DOHH2 (cell line): ENCODE measurements around the gene FHL1.

Experiments used
- H3F3A ChIP-seq: fragments of 200-600 bp; sonication (generic), shearing (Covaris generic); 2 replicates; pipeline ENCODE4 v1.6.0; 2016; ENCODE audit warnings: antibody characterized with exemption, mild to moderate bottlenecking; ENCODE audit not compliant: control insufficient read depth, insufficient read depth
- H3K27ac ChIP-seq: fragments of 200-600 bp; sonication (generic); 2 replicates; pipeline ENCODE4 v1.5.1; 2014; ENCODE audit warnings: low read depth, mild to moderate bottlenecking, low read length, moderate library complexity
- H3K27me3 ChIP-seq: fragments of 200-600 bp; sonication (generic); 2 replicates; pipeline ENCODE4 v1.6.1; 2014; ENCODE audit warnings: mild to moderate bottlenecking, low read length, mixed read lengths; ENCODE audit not compliant: control insufficient read depth
- H3K36me3 ChIP-seq: fragments of 200-600 bp; sonication (generic); 2 replicates; pipeline ENCODE4 v1.6.1; 2014; ENCODE audit warnings: mild to moderate bottlenecking, low read length, moderate library complexity, mixed read lengths; ENCODE audit not compliant: control insufficient read depth
- H3K4me1 ChIP-seq: fragments of 200-600 bp; sonication (generic); 2 replicates; pipeline ENCODE4 v1.6.1; 2014; ENCODE audit warnings: mild to moderate bottlenecking, low read length, mixed read lengths; ENCODE audit not compliant: control insufficient read depth
- H3K4me2 ChIP-seq: fragments of 200-600 bp; sonication (generic); 2 replicates; pipeline ENCODE4 v1.6.0; 2014; ENCODE audit warnings: mild to moderate bottlenecking, low read length, moderate library complexity
- H3K4me3 ChIP-seq: fragments of 200-600 bp; sonication (generic); 2 replicates; pipeline ENCODE4 v1.5.1; 2014; ENCODE audit warnings: mild to moderate bottlenecking, low read length, mixed read lengths
- H3K79me2 ChIP-seq: fragments of 200-600 bp; sonication (generic); 2 replicates; pipeline ENCODE4 v1.6.1; 2014; ENCODE audit warnings: mild to moderate bottlenecking, low read length, mixed read lengths; ENCODE audit not compliant: control insufficient read depth
- H3K9me2 ChIP-seq: fragments of 200-600 bp; sonication (generic); replicated peaks from 2 replicates; pipeline ENCODE4 v1.6.1; 2014; ENCODE audit warnings: mild to moderate bottlenecking, low read length, mixed read lengths; ENCODE audit not compliant: control insufficient read depth
- H3K9me3 ChIP-seq: fragments of 200-600 bp; sonication (generic); 2 replicates; pipeline ENCODE4 v1.6.1; 2014; ENCODE audit warnings: antibody characterized with exemption, low read length, mixed read lengths; ENCODE audit not compliant: control insufficient read depth, insufficient read depth
- H4K20me1 ChIP-seq: fragments of 200-600 bp; sonication (generic); 2 replicates; pipeline ENCODE4 v1.6.0; 2014; ENCODE audit warnings: low read depth, mild to moderate bottlenecking, antibody characterized with exemption, low read length, moderate library complexity; ENCODE audit not compliant: control insufficient read depth, insufficient read depth
- CTCF ChIP-seq: fragments of 200-600 bp; sonication (generic); IDR thresholded peaks from one replicate; pipeline ENCODE4 v1.5.1; 2014; ENCODE audit warnings: antibody characterized with exemption, mild to moderate bottlenecking, low read depth, low read length; ENCODE audit not compliant: poor library complexity, severe bottlenecking
- EZH2phosphoT487 ChIP-seq: fragments of 200-600 bp; sonication (generic); IDR thresholded peaks from 2 replicates; pipeline ENCODE4 v1.6.1; 2017; ENCODE audit warnings: borderline replicate concordance, mild to moderate bottlenecking, antibody characterized with exemption, low read length, moderate library complexity, mixed read lengths

Gene FHL1

GRCh38 chrX:136128743-136129142, 18.6 kb upstream of the FHL1 start:
- no peak for TF ChIP-seq EZH2phosphoT487
- H3K9me2 ChIP-seq, result no peaks in the 10 kb centered on the region
- no peaks in the 10 kb centered on the region for H3K36me3 ChIP-seq
- H3K9me3 ChIP-seq, result no peaks in the 10 kb centered on the region
- no peaks in the 10 kb centered on the region for H3K27me3 ChIP-seq
- no peaks in the 10 kb centered on the region for H3K4me1 ChIP-seq
- H3K79me2 ChIP-seq, result no peaks in the 10 kb centered on the region
- no peaks in the 10 kb centered on the region for H4K20me1 ChIP-seq
- H3K4me2 ChIP-seq, result no peak overlapping the region
- no peak overlapping the region for H3K27ac ChIP-seq
- no peaks in the 10 kb centered on the region for H3F3A ChIP-seq
- no peak overlapping the region for H3K4me3 ChIP-seq

- no peak overlapping the region for H3K4me2 ChIP-seq
- no peak overlapping the region for H3K27ac ChIP-seq
Measured at GRCh38 chrX:136130931-136131833, 16.2 kb upstream of the FHL1 start.

GRCh38 chrX:136138939-136139338, 8.4 kb upstream of the FHL1 start:
- Histone ChIP-seq H3K4me1 (no peaks in the 10 kb centered on the region), H3K4me3 (no peak overlapping the region), H3K27ac (no peak overlapping the region)

More at GRCh38 chrX:136130931-136131833, 16.2 kb upstream of the FHL1 start:
- no peaks in the 10 kb centered on the region for H4K20me1 ChIP-seq
- H3K9me3 ChIP-seq, result no peaks in the 10 kb centered on the region
- H3F3A ChIP-seq, result no peaks in the 10 kb centered on the region
- TF ChIP-seq EZH2phosphoT487 (no peak), CTCF (no peak)
- no peaks in the 10 kb centered on the region for H3K79me2 ChIP-seq
- no peaks in the 10 kb centered on the region for H3K36me3 ChIP-seq
- no peaks in the 10 kb centered on the region for H3K27me3 ChIP-seq
- no peaks in the 10 kb centered on the region for H3K4me1 ChIP-seq
- H3K9me2 ChIP-seq, result no peaks in the 10 kb centered on the region
- H3K4me3 ChIP-seq, result no peak overlapping the region

More at GRCh38 chrX:136138939-136139338, 8.4 kb upstream of the FHL1 start:
- Histone ChIP-seq H3K79me2 (no peaks in the 10 kb centered on the region), H3K36me3 (no peaks in the 10 kb centered on the region), H3K4me2 (no peak overlapping the region), H4K20me1 (no peaks in the 10 kb centered on the region), H3K9me2 (no peaks in the 10 kb centered on the region), H3K9me3 (no peaks in the 10 kb centered on the region), H3K27me3 (no peaks in the 10 kb centered on the region), H3F3A (no peaks in the 10 kb centered on the region)
- TF ChIP-seq EZH2phosphoT487, result no peak
- no peak for TF ChIP-seq CTCF
